IMR-90 (cell line): ENCODE measurements around the gene CALM1. TPM values are rescaled to one million over a fixed set of nuclear protein-coding genes. Genes with fewer than 3 reads are reported as not detected.

Experiments
- ATAC-seq: fragments of 200-7000 bp; cut with Tn5 transposase; 2 replicates; pipeline ENCODE4 v1.9.1; 2020; ENCODE audit warnings: low read depth, mild to moderate bottlenecking, moderate library complexity
- BruUV-seq: library from RNA; stranded (reverse); fragments of 400-500 nt; replicated peaks from 2 replicates; lab custom pipeline; 2021; lab: Mats Ljungman, UMichigan
- CTCF ChIA-PET: fragments of 300-600 bp; formaldehyde crosslinking; extraction: SDS; loops from one replicate; lab custom pipeline; 2021; ENCODE audit warnings: antibody characterized with exemption; lab: Yijun Ruan, JAX
- POLR2A ChIA-PET: fragments of 300-600 bp; sonication (Branson Sonifier 250); formaldehyde crosslinking; loops from one replicate; lab custom pipeline; 2022; ENCODE audit warnings: antibody characterized with exemption; ENCODE audit not compliant: unreplicated experiment; lab: Charles Lee
- DNase-seq: peaks from one replicate; pipeline ENCODE4 v3.0.0; 2013
- H2AFZ ChIP-seq: replicated peaks from 2 replicates; pipeline ENCODE3; 2013; ENCODE audit warnings: low read length, mild to moderate bottlenecking; ENCODE audit not compliant: poor library complexity
- H2AK5ac ChIP-seq: 2 replicates; pipeline ENCODE4 v1.6.1; 2013; ENCODE audit warnings: low read depth, low read length, inconsistent platforms
- H2AK9ac ChIP-seq: replicated peaks from 2 replicates; pipeline ENCODE3; 2013; ENCODE audit warnings: mild to moderate bottlenecking, low read depth, low read length, moderate library complexity; ENCODE audit not compliant: poor library complexity
- H2BK120ac ChIP-seq: 2 replicates; pipeline ENCODE4 v1.6.1; 2013; ENCODE audit warnings: low read depth, low read length, inconsistent platforms
- H2BK15ac ChIP-seq: 3 replicates; pipeline ENCODE4 v1.6.1; 2013; ENCODE audit warnings: low read depth, low read length, inconsistent platforms
- H2BK20ac ChIP-seq: 2 replicates; pipeline ENCODE4 v1.6.1; 2013; ENCODE audit warnings: low read depth, mild to moderate bottlenecking, inconsistent platforms, low read length, moderate library complexity
- H2BK5ac ChIP-seq: 2 replicates; pipeline ENCODE4 v1.6.1; 2013; ENCODE audit warnings: mild to moderate bottlenecking, low read depth, low read length, inconsistent platforms; ENCODE audit not compliant: poor library complexity, severe bottlenecking
- H3K14ac ChIP-seq: replicated peaks from 2 replicates; pipeline ENCODE4 v1.6.1; 2013; ENCODE audit warnings: low read depth, low read length, inconsistent platforms
- H3K18ac ChIP-seq: 2 replicates; pipeline ENCODE4 v1.6.1; 2013; ENCODE audit warnings: low read depth, low read length, control low read depth
- H3K23ac ChIP-seq: 2 replicates; pipeline ENCODE4 v1.6.1; 2013; ENCODE audit warnings: low read depth, low read length, inconsistent platforms
- H3K27ac ChIP-seq: 2 replicates; pipeline ENCODE4 v1.5.1; 2013; ENCODE audit warnings: mild to moderate bottlenecking, control low read depth, low read length; ENCODE audit not compliant: insufficient read depth
- H3K27me3 ChIP-seq: 2 replicates; pipeline ENCODE4 v1.6.1; 2013; ENCODE audit warnings: low read length; ENCODE audit not compliant: control insufficient read depth, insufficient read depth
- H3K36me3 ChIP-seq: 2 replicates; pipeline ENCODE4 v1.6.1; 2013; ENCODE audit warnings: low read length, mixed read lengths; ENCODE audit not compliant: control insufficient read depth, insufficient read depth
- H3K4ac ChIP-seq: 2 replicates; pipeline ENCODE4 v1.6.1; 2013; ENCODE audit warnings: low read depth, low read length, inconsistent platforms
- H3K4me1 ChIP-seq: 2 replicates; pipeline ENCODE4 v1.6.1; 2013; ENCODE audit warnings: low read length, mixed read lengths; ENCODE audit not compliant: control insufficient read depth, insufficient read depth
- H3K4me2 ChIP-seq: 2 replicates; pipeline ENCODE4 v1.6.1; 2013; ENCODE audit warnings: low read depth, mild to moderate bottlenecking, control low read depth, low read length, moderate library complexity
- H3K4me3 ChIP-seq: 2 replicates; pipeline ENCODE4 v1.5.1; 2013; ENCODE audit warnings: low read depth, mild to moderate bottlenecking, control low read depth, low read length, moderate library complexity; ENCODE audit not compliant: insufficient read depth
- H3K56ac ChIP-seq: 2 replicates; pipeline ENCODE4 v1.6.1; 2013; ENCODE audit warnings: low read length, inconsistent platforms; ENCODE audit not compliant: insufficient read depth; ENCODE audit errors: extremely low read depth
- H3K79me1 ChIP-seq, 2 experiments: 2 replicates each; pipeline ENCODE4 v1.6.1; 2013; ENCODE audit warnings: low read length in 2 of 2, inconsistent platforms in 1 of 2, low read depth in 1 of 2
- H3K9ac ChIP-seq: 2 replicates; pipeline ENCODE4 v1.6.1; 2013; ENCODE audit warnings: low read depth, low read length, control low read depth
- H3K9me1 ChIP-seq: 2 replicates; pipeline ENCODE4 v1.6.1; 2013; ENCODE audit warnings: low read length, inconsistent platforms; ENCODE audit not compliant: insufficient read depth
- H3K9me3 ChIP-seq: 2 replicates; pipeline ENCODE4 v1.6.1; 2013; ENCODE audit warnings: low read length; ENCODE audit not compliant: control insufficient read depth, insufficient read depth
- H4K20me1 ChIP-seq: 2 replicates; pipeline ENCODE4 v1.6.1; 2013; ENCODE audit warnings: low read length, inconsistent platforms; ENCODE audit not compliant: insufficient read depth
- H4K5ac ChIP-seq: 2 replicates; pipeline ENCODE4 v1.6.1; 2013; ENCODE audit warnings: mild to moderate bottlenecking, low read depth, low read length, control low read depth
- H4K8ac ChIP-seq, 2 experiments: 2 replicates each; pipeline ENCODE4 v1.6.1; 2013; ENCODE audit warnings: low read depth in 2 of 2, low read length in 2 of 2, control low read depth in 1 of 2, inconsistent platforms in 1 of 2
- H4K91ac ChIP-seq: 2 replicates; pipeline ENCODE4 v1.6.1; 2013; ENCODE audit warnings: low read depth, low read length, inconsistent platforms; ENCODE audit not compliant: insufficient read depth
- CEBPB ChIP-seq: IDR thresholded peaks from 2 replicates; pipeline ENCODE4 v1.6.1; 2012; ENCODE audit warnings: low read depth, low read length, improper control_type of control experiment
- FOS ChIP-seq: fragments of 150-350 bp; IDR thresholded peaks from 2 replicates; pipeline ENCODE4 v1.6.1; 2016; ENCODE audit warnings: low read depth, low read length
- MAFK ChIP-seq: IDR thresholded peaks from 2 replicates; pipeline ENCODE4 v1.6.1; 2012; ENCODE audit warnings: low read depth, low read length, improper control_type of control experiment
- MXI1 ChIP-seq: IDR thresholded peaks from 2 replicates; pipeline ENCODE4 v1.6.1; 2012; ENCODE audit warnings: low read depth, mild to moderate bottlenecking, low read length, moderate library complexity, borderline replicate concordance
- NFE2L2 ChIP-seq: fragments of 150-350 bp; IDR thresholded peaks from 2 replicates; pipeline ENCODE4 v1.6.1; 2016; ENCODE audit warnings: low read depth, mild to moderate bottlenecking, low read length
- RCOR1 ChIP-seq: IDR thresholded peaks from 2 replicates; pipeline ENCODE4 v1.6.1; 2012; ENCODE audit warnings: mild to moderate bottlenecking, low read length, improper control_type of control experiment; ENCODE audit not compliant: insufficient replicate concordance
- WGBS, 2 experiments: methylation state at CpG; one replicate each; pipeline versions ENCODE4 v1.1.5 to v1.1.7; 2013; ENCODE audit warnings: missing lambda C conversion rate in 2 of 2; ENCODE audit not compliant: insufficient read length in 1 of 2; ENCODE audit errors: extremely low coverage in 2 of 2; 5-methylcytosine and 5-hydroxymethylcytosine counted together
- dilution Hi-C: fragments of 300-500 bp; cut with HindIII; formaldehyde crosslinking; loops from one replicate; pipeline ENCODE4 v1.14.3; 2018; ENCODE audit warnings: low sequenced_read_pairs; ENCODE audit not compliant: unreplicated experiment
- in situ Hi-C: fragments of 300-500 bp; cut with MboI; formaldehyde crosslinking; loops from 3 replicates; pipeline ENCODE4 v1.14.3; 2019; ENCODE audit warnings: low sequenced_read_pairs, inconsistent platforms, mixed read lengths
- intact Hi-C: fragments of 100-400 bp; cut with micrococcal nuclease; formaldehyde crosslinking; loops from 2 replicates; pipeline ENCODE4 v1.10.0; 2022
- polyA plus RNA-seq, 3 experiments: library from polyadenylated mRNA; depleted of rRNA; stranded (reverse); fragments of >200 nt; gene quantifications; 2 replicates each; pipeline ENCODE4 v1.2.3, GENCODE V29; 2012; ENCODE audit warnings: low replicate concordance in 1 of 3
- total RNA-seq: library from RNA; depleted of rRNA; stranded (reverse); fragments of >200 nt; gene quantifications from 2 replicates; pipeline ENCODE4 v1.2.3, GENCODE V29; 2012

CALM1 gene
- total and polyA plus RNA-seq, 2 of the 4 experiments (the other 2 are of a cell fraction): 72.9 to 188 TPM

DNA sequence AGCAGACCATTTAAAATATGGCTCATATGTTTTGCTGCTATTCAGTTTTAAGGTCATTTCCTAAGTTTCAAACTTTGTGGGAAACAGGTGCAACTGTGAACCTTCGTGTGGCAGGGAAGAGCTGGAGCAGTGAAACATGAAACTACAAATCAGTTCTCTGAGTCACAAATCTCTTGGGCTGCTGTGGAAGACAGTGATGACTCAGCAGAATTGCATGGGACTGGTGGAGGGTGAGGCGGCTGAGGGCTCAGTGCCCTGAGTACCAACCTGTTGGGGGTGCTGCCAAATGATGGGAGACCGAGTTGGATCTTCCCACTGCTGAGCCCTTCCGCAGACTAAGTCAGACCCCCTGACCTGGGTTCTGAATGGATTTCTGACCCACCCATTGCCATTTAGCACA is 8.4 kb upstream of the CALM1 start:
- DNase-seq: peak; percentile 90
- POLR2A ChIA-PET: no interaction called here
- Histone ChIP-seq H2BK15ac (no peak overlapping the region), H3K56ac (no peak overlapping the region), H3K4me2 (no peak overlapping the region), H2BK20ac (no peak overlapping the region), H2BK5ac (no peak overlapping the region), H2AFZ (no peak overlapping the region), H2AK9ac (no peak overlapping the region), H3K79me1 (0 out of 4 replicates have a peak, but pooled peaks cover 0 to 6% of the 10 kb centered on the region in 2 experiments), H3K23ac (no peak overlapping the region), H3K9ac (no peak overlapping the region), H3K4me3 (no peak overlapping the region), H3K4ac (no peak overlapping the region), H3K27ac (no peak overlapping the region; the same call in 1 of the 2 replicates), H3K18ac (no peak overlapping the region), H2BK120ac (0 out of 2 replicates have a peak overlapping the region, but pooled peaks have one; percentile 9), H4K8ac (no peak overlapping the region), H3K9me1 (no peaks in the 10 kb centered on the region; the same call in 1 of the 2 replicates), H3K14ac (no peak overlapping the region), H4K20me1 (no peaks in the 10 kb centered on the region), H2AK5ac (no peak overlapping the region), H3K4me1 (peaks cover 5% of the 10 kb centered on the region), H4K5ac (no peak overlapping the region), H3K9me3 (no peaks in the 10 kb centered on the region), H3K27me3 (no peaks in the 10 kb centered on the region), H4K91ac (no peak overlapping the region), H3K36me3 (no peaks in the 10 kb centered on the region)
- intact Hi-C loops: no loop called here
- dilution Hi-C loops: no loop called here
- ATAC-seq: peak; percentile 67
- TF ChIP-seq MXI1: no peak
- 0 out of 2 replicates have a peak, but pooled peaks have one; percentile 0 for TF ChIP-seq CEBPB
- TF ChIP-seq NFE2L2: peak; percentile 100
- TF ChIP-seq RCOR1: no peak
- TF ChIP-seq FOS: peak; percentile 79
- peak; percentile 100 for TF ChIP-seq MAFK
- BruUV-seq: no TSS peak
- WGBS, 2 experiments: no CpG with 5 or more reads among the region's 4 CpGs
- in situ Hi-C loops: loop anchor here (25.0 kb wide), 1 partner anchor 774 kb away; no protein-coding TSS in a partner anchor
- CTCF ChIA-PET: no interaction called here
